HG03175 (cell line): Measurements from ENCODE around the gene EFCAB6.
A peak's percentile ranks its signal among the peaks of the same experiment; 100 is the strongest.

Source experiments
- ATAC-seq: cut with Tn5 transposase; IDR thresholded peaks from one replicate; pipeline ENCODE4 v1.9.1; 2021; ENCODE audit warnings: mild to moderate bottlenecking, moderate library complexity; ENCODE audit not compliant: unreplicated experiment

Gene EFCAB6

GRCh38 chr22:43819421-43819921 lies 7.4 kb upstream of the EFCAB6 start:
- ATAC-seq = no peak

GRCh38 chr22:43818981-43819380 lies 6.9 kb upstream of the EFCAB6 start:
- ATAC-seq = no peak

- ATAC-seq = no peak
Measured at GRCh38 chr22:43817402-43817801, 5.3 kb upstream of the EFCAB6 start.

DNA sequence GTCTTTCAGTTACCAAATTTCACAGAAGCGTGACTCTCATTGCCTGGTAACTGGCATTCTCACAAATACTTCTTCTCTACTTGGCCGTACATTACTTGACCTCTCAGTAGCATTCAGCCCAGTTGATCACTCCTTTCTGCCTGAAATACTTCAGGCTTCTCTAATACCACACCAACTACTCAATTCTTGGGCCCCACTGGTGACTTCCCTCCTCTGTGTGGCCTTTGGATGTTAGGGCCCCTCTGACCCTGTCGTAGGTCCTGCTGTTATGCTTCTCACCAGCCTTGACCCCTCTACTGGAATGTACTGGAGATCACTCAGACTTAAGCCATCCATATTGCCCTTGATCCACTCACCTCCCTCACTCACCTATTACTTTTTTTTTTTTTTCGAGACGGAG lies 2.2 kb upstream of the EFCAB6 start:
- no peak for ATAC-seq

DNA sequence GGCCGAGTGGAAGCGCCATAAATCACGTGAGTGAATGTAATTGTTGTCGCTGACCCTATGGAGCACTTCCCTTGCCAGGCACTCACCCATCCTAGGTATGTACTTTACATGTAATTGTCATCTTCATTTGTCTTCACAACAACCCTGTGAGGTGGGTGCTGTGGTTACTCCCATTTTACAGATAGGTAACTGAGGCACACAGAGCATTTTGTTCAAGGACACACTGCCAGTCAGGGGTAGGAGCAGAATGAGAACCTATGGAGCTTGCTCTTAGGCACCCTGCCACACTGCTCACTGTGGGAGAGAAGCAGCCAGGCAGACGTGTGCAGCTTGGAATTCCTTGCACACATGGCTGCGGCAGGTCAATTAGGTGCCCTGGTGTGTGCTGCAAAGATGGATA lies 785 bp upstream of the EFCAB6 start:
- no peak for ATAC-seq

GRCh38 chr22:43811777-43812148 lies 342 bp downstream of the EFCAB6 start:
- ATAC-seq = peak; percentile 20

GRCh38 chr22:43802897-43803495 lies 9.1 kb downstream of the EFCAB6 start:
- no peak for ATAC-seq

GRCh38 chr22:43800970-43801369 lies 11.1 kb downstream of the EFCAB6 start:
- no peak for ATAC-seq

GRCh38 chr22:43798492-43798891 lies 13.6 kb downstream of the EFCAB6 start:
- ATAC-seq = peak; percentile 51

DNA sequence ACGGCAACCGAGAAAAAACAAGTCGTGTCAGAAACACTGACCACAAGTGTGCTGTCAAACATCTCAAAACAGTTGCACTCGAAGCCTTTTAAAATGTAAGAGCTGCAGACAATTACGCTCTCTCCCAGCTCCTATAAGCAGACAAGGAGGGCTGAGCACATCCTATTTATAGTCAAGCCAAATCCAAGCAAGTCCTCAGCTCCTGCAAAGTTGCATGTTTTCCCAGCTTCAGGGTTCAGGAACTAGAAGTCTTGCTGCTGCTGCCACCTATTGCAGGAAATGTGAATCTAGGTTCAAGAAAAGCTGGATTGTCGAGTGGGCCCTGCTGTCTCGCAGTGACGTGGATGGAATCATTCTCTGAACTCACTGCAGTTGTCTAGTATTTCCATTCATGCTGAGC lies 15.5 kb downstream of the EFCAB6 start:
- no peak for ATAC-seq

DNA sequence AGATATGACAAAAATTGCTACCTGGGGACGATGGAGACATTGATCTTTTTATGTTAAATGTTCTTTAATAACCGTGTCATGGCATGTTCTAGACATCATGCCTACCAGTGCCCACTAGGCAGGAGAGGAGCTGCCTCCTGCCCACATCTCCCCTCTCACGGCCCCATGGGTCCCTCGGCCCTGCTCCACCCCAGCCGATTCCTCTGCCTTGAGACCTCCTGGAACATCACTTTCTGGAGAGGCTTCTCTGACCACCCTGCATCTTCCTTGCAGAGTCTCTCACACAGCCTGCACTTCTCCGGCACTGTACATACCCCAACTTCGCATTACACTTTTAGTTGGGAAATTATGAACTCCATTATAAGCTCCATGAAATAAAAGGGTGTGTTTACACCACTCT lies 16.8 kb downstream of the EFCAB6 start:
- ATAC-seq = no peak

DNA sequence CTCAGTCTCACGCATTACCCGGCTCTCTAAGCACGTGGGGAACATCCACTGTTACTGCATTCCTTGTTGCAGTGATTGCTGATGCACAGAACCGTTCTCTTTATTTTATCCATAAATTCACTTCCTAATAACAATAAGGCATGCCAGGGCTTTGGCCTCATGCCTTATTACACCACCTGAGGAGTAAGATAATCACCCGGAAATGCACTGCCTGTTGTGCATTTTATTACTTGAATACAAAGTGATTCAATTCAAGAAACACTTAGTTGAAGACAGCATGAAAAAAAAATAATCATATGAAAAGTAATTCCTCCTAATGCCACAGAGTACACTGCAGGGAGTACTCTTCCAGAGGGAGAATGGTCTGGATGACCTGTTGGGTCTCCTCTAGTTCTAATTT lies 19.2 kb downstream of the EFCAB6 start:
- no peak for ATAC-seq

GRCh38 chr22:43789452-43789851 lies 22.7 kb downstream of the EFCAB6 start:
- no peak for ATAC-seq

GRCh38 chr22:43783777-43784176 lies 28.3 kb downstream of the EFCAB6 start:
- no peak for ATAC-seq

DNA sequence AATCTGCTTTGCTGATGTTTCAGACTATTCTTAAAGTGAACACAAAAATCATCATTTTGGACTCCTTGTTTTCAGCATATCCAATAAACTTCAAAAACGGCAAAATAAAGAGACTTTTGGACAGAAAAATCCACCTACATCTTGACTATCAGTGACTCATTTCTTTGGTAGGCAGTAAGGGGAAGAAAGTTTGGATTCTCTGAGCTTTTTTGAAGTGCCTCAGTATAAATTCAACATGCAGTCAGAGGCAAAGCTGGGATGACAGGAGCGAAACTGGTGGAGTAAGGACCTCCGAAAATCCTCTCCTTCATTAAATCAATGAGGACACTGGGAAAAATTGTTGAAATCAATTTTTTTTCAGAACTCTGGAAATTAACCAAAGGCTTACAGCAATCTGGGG lies 29.7 kb downstream of the EFCAB6 start:
- ATAC-seq = no peak

- ATAC-seq = no peak
Measured at GRCh38 chr22:43777286-43777685, 34.8 kb downstream of the EFCAB6 start.

GRCh38 chr22:43776081-43776670 lies 35.9 kb downstream of the EFCAB6 start:
- no peak for ATAC-seq

DNA sequence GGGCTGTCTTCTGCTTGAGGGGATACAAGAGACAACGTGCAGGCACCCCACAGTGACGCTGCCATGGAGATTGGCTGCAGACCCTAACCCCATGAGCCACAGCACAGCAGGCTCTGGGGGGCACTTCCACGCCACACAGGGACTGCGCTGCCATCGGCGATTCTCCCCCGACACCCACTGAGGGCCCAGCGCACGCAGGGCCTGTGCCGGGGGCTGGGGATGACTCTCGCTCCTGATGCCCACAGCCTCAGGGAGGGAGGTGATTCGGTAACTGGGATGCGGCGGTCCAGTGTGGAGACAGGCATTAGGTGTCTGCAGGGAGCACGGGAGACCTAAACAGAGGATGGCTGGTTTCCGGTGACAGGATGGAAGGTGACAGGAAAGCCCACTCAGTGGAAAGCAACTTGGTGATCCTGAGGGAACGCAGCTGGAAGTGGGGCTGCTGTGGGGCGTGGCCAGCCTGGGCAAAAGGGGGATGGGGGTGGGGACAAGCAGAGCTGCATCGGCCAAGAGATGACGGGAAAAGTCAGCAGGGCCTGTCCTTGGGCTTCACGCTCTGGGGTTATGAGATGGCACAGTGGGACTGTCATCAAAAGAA lies 37.7 kb downstream of the EFCAB6 start:
- no peak for ATAC-seq

GRCh38 chr22:43772831-43773230 lies 39.3 kb downstream of the EFCAB6 start:
- no peak for ATAC-seq

- no peak for ATAC-seq
Measured at GRCh38 chr22:43755452-43755851, 56.7 kb downstream of the EFCAB6 start.

- ATAC-seq = no peak
Measured at GRCh38 chr22:43755011-43755410, 57.1 kb downstream of the EFCAB6 start.

DNA sequence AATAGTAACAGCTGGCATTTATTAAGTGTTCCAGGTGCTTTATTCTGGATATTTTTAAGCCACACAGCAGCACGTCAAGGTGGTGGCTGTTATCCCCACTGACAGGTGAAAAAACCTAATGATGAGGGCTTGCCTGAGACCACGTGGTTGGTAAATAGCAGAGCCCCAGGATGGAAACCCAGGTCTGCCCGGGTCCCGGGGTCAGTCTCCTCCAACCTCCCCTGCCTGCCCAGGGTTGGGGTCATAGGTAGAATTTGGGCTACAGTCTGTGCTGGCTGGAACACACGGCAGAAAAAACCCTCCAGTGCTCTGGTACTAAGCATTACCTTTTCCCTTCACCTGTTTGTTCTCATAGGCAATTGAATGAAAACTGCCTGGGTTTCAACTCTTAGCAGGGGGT lies 57.9 kb downstream of the EFCAB6 start:
- no peak for ATAC-seq

GRCh38 chr22:43753688-43754087 lies 58.4 kb downstream of the EFCAB6 start:
- ATAC-seq = no peak
